SU-DHL-6 (cell line): Measurements from ENCODE around the gene UROC1.

Experiments
- H2AFZ ChIP-seq: fragments of 200-600 bp; sonication (generic); 2 replicates; pipeline ENCODE4 v1.6.1; 2014; ENCODE audit warnings: low read depth, mild to moderate bottlenecking, moderate library complexity, mixed read lengths, antibody characterized with exemption, low read length; ENCODE audit not compliant: severe bottlenecking
- H3F3A ChIP-seq: fragments of 200-600 bp; shearing (Covaris generic); 2 replicates; pipeline ENCODE4 v1.6.0; 2016; ENCODE audit warnings: antibody characterized with exemption, mild to moderate bottlenecking; ENCODE audit not compliant: insufficient read depth
- H3K27ac ChIP-seq: fragments of 200-600 bp; sonication (generic); 2 replicates; pipeline ENCODE4 v1.5.1; 2016; ENCODE audit warnings: low read depth, mild to moderate bottlenecking, low read length, moderate library complexity, mixed read lengths
- H3K27me3 ChIP-seq: fragments of 200-600 bp; sonication (generic), shearing (Covaris generic); 2 replicates; pipeline ENCODE4 v1.6.0; 2014; ENCODE audit warnings: mild to moderate bottlenecking, low read length
- H3K36me3 ChIP-seq: fragments of 200-600 bp; sonication (generic); 2 replicates; pipeline ENCODE4 v1.6.1; 2014; ENCODE audit warnings: mild to moderate bottlenecking, low read length, mixed read lengths
- H3K4me2 ChIP-seq: fragments of 300-600, 200-600 bp; shearing (Covaris generic), sonication (generic); 2 replicates; pipeline ENCODE4 v1.6.0; 2014; ENCODE audit warnings: low read length, low read depth, mild to moderate bottlenecking; ENCODE audit not compliant: poor library complexity, severe bottlenecking
- H3K4me3 ChIP-seq: fragments of 200-600 bp; sonication (generic); 2 replicates; pipeline ENCODE4 v1.5.1; 2014; ENCODE audit warnings: antibody characterized with exemption, low read length, mild to moderate bottlenecking, mixed read lengths; ENCODE audit not compliant: insufficient read depth, poor library complexity, severe bottlenecking
- H3K79me2 ChIP-seq: fragments of 200-600 bp; sonication (generic); 2 replicates; pipeline ENCODE4 v1.6.1; 2014; ENCODE audit warnings: mild to moderate bottlenecking, low read length, moderate library complexity; ENCODE audit not compliant: insufficient read depth
- H3K9ac ChIP-seq: fragments of 200-600 bp; sonication (generic); 2 replicates; pipeline ENCODE4 v1.7.0; 2014; ENCODE audit warnings: mild to moderate bottlenecking, low read length
- H3K9me2 ChIP-seq: fragments of 200-600 bp; sonication (generic); replicated peaks from 2 replicates; pipeline ENCODE4 v1.6.1; 2014; ENCODE audit warnings: low read length; ENCODE audit not compliant: insufficient read depth
- H3K9me3 ChIP-seq: fragments of 200-600 bp; sonication (generic); 2 replicates; pipeline ENCODE4 v1.6.1; 2014; ENCODE audit warnings: low read length, mixed read lengths; ENCODE audit not compliant: insufficient read depth
- H4K20me1 ChIP-seq: fragments of 200-600 bp; sonication (generic); 2 replicates; pipeline ENCODE4 v1.6.1; 2014; ENCODE audit warnings: low read depth, mild to moderate bottlenecking, antibody characterized with exemption, low read length, moderate library complexity, mixed read lengths
- EZH2phosphoT487 ChIP-seq: fragments of 200-600 bp; sonication (generic), shearing (Covaris generic); conservative IDR thresholded peaks from 2 replicates; pipeline ENCODE4 v1.6.1; 2018; ENCODE audit warnings: mild to moderate bottlenecking, antibody characterized with exemption, low read length, moderate library complexity, mixed read lengths
- TF ChIP-seq, protein P1 (sequence below): fragments of 200-600 bp; sonication (generic); IDR thresholded peaks from one replicate; pipeline ENCODE4 v1.5.1; 2017; ENCODE audit warnings: antibody characterized with exemption, mild to moderate bottlenecking, low read length, moderate library complexity; ENCODE audit not compliant: insufficient read depth, poor library complexity, severe bottlenecking

The UROC1 gene

DNA sequence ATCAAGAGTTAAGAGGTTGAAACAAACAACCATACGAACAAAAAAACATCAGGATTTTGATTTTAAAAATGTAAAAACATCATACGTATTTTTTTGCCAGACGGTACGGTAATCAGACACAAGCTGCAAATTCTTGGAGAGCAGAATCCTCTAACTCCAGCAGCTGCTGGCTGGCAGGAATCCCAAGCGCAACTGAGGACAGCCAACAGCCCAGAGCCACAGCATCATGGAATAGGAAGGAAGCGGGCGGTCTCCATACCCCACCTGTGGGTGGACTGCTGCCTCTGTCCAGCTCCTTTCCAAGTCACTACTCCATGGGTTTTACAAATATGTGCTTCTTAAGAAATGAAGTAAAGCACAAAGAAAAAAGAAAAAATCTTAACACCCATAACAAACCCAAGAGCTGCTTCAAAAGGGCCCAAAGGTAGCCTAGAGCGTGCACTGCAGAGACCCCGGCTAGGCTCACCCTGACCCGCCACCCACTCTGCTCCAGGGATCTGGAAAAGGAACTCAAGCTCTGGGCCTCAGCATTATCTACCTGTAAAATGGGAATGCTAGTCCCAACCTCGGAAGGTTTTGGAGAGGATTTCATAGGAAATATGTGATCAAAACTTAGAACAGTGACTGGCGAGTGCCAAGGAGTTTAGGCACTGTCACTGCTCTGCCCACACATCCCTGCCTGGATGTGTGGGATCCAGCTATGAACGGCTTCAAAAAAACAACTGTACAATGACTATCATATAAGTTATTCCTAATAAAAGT is 75.3 kb downstream of the UROC1 start:
- Histone ChIP-seq H3K9me3 (no peaks in the 10 kb centered on the region), H3K9me2 (no peaks in the 10 kb centered on the region), H4K20me1 (no peaks in the 10 kb centered on the region), H3K27me3 (no peaks in the 10 kb centered on the region), H3K4me2 (no peak overlapping the region), H3K9ac (no peak overlapping the region), H2AFZ (no peak overlapping the region), H3K79me2 (no peaks in the 10 kb centered on the region), H3K27ac (no peak overlapping the region), H3K36me3 (no peaks in the 10 kb centered on the region), H3K4me3 (no peak overlapping the region), H3F3A (no peaks in the 10 kb centered on the region)
- TF ChIP-seq, protein P1, sequence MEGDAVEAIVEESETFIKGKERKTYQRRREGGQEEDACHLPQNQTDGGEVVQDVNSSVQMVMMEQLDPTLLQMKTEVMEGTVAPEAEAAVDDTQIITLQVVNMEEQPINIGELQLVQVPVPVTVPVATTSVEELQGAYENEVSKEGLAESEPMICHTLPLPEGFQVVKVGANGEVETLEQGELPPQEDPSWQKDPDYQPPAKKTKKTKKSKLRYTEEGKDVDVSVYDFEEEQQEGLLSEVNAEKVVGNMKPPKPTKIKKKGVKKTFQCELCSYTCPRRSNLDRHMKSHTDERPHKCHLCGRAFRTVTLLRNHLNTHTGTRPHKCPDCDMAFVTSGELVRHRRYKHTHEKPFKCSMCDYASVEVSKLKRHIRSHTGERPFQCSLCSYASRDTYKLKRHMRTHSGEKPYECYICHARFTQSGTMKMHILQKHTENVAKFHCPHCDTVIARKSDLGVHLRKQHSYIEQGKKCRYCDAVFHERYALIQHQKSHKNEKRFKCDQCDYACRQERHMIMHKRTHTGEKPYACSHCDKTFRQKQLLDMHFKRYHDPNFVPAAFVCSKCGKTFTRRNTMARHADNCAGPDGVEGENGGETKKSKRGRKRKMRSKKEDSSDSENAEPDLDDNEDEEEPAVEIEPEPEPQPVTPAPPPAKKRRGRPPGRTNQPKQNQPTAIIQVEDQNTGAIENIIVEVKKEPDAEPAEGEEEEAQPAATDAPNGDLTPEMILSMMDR = no peak
- no peak for TF ChIP-seq EZH2phosphoT487

DNA sequence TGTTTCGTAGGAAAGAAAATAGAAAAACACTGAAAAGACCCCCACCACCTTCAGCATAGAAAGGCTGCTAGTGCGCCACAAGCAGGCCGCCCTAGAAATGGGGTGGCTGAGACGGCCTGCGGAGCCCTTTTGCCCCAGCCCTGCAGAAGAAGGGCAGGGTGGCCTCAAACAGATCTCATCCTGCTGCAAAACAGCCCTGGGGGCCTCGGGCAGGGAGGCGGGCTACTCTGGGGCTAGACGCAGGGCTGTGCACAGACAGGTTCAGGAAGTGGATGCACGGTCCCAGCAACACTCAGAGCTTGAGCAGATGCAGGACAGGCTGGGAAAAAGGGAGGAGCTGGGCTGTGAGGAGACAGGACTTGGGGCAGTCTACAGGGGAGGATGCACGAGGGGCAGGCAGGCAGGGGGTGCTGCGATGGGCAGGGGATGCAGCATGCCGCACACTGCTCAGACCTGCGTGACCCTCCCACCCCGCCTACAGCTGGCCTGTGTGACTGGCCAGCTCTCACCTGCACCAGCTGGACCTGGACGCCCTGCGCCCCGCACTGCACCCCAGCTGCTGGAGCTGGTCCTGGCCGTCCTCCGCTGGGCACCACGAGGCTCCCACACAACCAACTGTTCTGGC is 76.2 kb downstream of the UROC1 start:
- no peaks in the 10 kb centered on the region for H3K79me2 ChIP-seq
- no peak overlapping the region for H2AFZ ChIP-seq
- H3K4me2 ChIP-seq = no peak overlapping the region
- H3K27me3 ChIP-seq = no peaks in the 10 kb centered on the region
- no peaks in the 10 kb centered on the region for H3K9me3 ChIP-seq
- H3F3A ChIP-seq = no peaks in the 10 kb centered on the region
- H3K4me3 ChIP-seq = no peak overlapping the region
- no peaks in the 10 kb centered on the region for H3K36me3 ChIP-seq
- no peaks in the 10 kb centered on the region for H4K20me1 ChIP-seq
- no peaks in the 10 kb centered on the region for H3K9me2 ChIP-seq
- H3K9ac ChIP-seq = no peak overlapping the region
- no peak for TF ChIP-seq EZH2phosphoT487
- TF ChIP-seq, protein P1 = no peak
- H3K27ac ChIP-seq = no peak overlapping the region

DNA sequence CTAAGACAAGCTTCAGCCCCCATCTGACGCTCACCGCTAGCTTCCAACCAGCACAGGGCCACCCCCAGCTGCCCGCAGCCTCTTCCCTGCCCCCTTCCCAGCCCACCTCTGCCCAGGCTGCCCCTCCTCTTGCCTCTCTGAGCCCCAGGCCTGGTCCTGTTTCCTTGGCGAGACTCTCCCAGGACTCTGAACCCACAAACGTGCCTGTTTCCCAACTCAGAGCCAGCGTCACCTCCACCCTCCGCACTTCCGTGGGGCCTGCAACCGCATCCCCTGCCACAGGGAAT is 76.9 kb downstream of the UROC1 start:
- Histone ChIP-seq H3K9ac (no peak overlapping the region), H3K27ac (no peak overlapping the region), H3K9me2 (no peaks in the 10 kb centered on the region), H3K36me3 (no peaks in the 10 kb centered on the region), H3K79me2 (no peaks in the 10 kb centered on the region), H3K9me3 (no peaks in the 10 kb centered on the region), H4K20me1 (no peaks in the 10 kb centered on the region), H3F3A (no peaks in the 10 kb centered on the region), H3K27me3 (no peaks in the 10 kb centered on the region), H3K4me2 (no peak overlapping the region), H2AFZ (no peak overlapping the region), H3K4me3 (no peak overlapping the region)
- TF ChIP-seq, protein P1 = no peak
- no peak for TF ChIP-seq EZH2phosphoT487
